K562 (cell line): ENCODE results near the gene MGAT5. TPM values are rescaled to one million over a fixed set of nuclear protein-coding genes. Genes with fewer than 3 reads are reported as not detected.

Experiments used
- BMI1 ChIP-seq: fragments of 150-350 bp; IDR thresholded peaks from 2 replicates; pipeline ENCODE4 v1.6.1; 2014; ENCODE audit warnings: low read length
- NCOA1 ChIP-seq: fragments of 450-650 bp; IDR thresholded peaks from 2 replicates; pipeline ENCODE4 v1.6.1; 2016; ENCODE audit warnings: low read depth
- PHTF2 ChIP-seq: fragments of 250-450 bp; sonication (Bioruptor Pico); IDR thresholded peaks from 2 replicates; pipeline ENCODE4 v1.5.0; 2021; ENCODE audit warnings: mild to moderate bottlenecking
- ZNF695 ChIP-seq: fragments of 450-650 bp; formaldehyde crosslinking; IDR thresholded peaks from 2 replicates; pipeline ENCODE4 v1.4.0; 2020; ENCODE audit warnings: mild to moderate bottlenecking, moderate library complexity
- polyA plus RNA-seq, 8 experiments: library from polyadenylated mRNA; depleted of rRNA in 4 of 8; stranded (reverse) in 5 of 8; unstranded in 3 of 8; fragments of >200 nt; fragmentation: Nextera tagmentation in 2 of 8; fragmentation: Illumina TruSeq in 1 of 8; extraction: Ambion mirVana in 2 of 8; extraction: Trizol in 1 of 8; gene quantifications; 2 replicates each; pipeline versions ENCODE4 v1.2.1 to v1.2.3, GENCODE V29; 2011 to 2014; ENCODE audit warnings: inconsistent platforms in 1 of 8, missing spikeins in 1 of 8
- total RNA-seq, 7 experiments: library from RNA; depleted of rRNA in 6 of 7; stranded (reverse); fragments of >200 nt in 6 of 7; fragmentation: Illumina TruSeq in 2 of 7; extraction: Trizol in 2 of 7; gene quantifications; 2 replicates each; pipeline versions ENCODE4 v1.2.1 to v1.2.3, GENCODE V29; 2011 to 2021; ENCODE audit warnings: low replicate concordance in 1 of 7
- TF ChIP-seq, protein P1 (sequence below), 2 experiments: fragments of 450-650 bp; formaldehyde crosslinking in 1 of 2; IDR thresholded peaks; 2 replicates each; pipeline versions ENCODE4 v1.4.0 to v1.6.1; 2014 to 2020; ENCODE audit warnings: mild to moderate bottlenecking in 2 of 2, borderline replicate concordance in 1 of 2, low read depth in 1 of 2

The MGAT5 gene
- total and polyA plus RNA-seq, 9 of the 15 experiments (the other 6 are each of a cell fraction or from before 2014, with no cell fraction given) = 1.6 to 18.6 (median 11.1) TPM

DNA sequence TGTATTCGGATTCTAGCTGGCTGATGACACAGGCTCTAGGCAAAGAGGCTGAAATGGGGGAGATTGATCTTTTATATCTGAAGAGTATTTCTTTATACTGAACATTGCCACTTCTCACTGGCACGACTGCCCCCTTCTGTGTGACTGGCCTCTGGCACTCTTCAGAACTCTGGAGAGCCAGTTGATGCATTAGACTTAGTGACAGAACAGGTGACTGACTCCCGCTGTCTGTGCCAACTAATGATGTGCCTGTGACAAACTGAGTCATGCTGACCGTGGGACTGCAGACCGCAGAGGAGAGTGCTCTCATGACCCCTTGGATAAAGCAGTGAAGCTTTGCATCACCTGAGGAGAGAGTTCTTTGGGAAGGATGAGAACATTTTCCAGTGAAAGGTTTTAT lies 14.4 kb downstream of the MGAT5 start (continued):
- TF ChIP-seq, protein P1, sequence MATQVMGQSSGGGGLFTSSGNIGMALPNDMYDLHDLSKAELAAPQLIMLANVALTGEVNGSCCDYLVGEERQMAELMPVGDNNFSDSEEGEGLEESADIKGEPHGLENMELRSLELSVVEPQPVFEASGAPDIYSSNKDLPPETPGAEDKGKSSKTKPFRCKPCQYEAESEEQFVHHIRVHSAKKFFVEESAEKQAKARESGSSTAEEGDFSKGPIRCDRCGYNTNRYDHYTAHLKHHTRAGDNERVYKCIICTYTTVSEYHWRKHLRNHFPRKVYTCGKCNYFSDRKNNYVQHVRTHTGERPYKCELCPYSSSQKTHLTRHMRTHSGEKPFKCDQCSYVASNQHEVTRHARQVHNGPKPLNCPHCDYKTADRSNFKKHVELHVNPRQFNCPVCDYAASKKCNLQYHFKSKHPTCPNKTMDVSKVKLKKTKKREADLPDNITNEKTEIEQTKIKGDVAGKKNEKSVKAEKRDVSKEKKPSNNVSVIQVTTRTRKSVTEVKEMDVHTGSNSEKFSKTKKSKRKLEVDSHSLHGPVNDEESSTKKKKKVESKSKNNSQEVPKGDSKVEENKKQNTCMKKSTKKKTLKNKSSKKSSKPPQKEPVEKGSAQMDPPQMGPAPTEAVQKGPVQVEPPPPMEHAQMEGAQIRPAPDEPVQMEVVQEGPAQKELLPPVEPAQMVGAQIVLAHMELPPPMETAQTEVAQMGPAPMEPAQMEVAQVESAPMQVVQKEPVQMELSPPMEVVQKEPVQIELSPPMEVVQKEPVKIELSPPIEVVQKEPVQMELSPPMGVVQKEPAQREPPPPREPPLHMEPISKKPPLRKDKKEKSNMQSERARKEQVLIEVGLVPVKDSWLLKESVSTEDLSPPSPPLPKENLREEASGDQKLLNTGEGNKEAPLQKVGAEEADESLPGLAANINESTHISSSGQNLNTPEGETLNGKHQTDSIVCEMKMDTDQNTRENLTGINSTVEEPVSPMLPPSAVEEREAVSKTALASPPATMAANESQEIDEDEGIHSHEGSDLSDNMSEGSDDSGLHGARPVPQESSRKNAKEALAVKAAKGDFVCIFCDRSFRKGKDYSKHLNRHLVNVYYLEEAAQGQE (IDR thresholded peaks at IDR 0.05; ENCODE audit: borderline replicate concordance) = no peak
- TF ChIP-seq, protein P1 (CRISPR knock-in tag; IDR thresholded peaks at IDR 0.05; ENCODE audit: low read depth) = no peak
- TF ChIP-seq BMI1 (no peak), NCOA1 (no peak), ZNF695 (CRISPR knock-in tag) (no peak), PHTF2 (CRISPR knock-in tag) (no peak)
